GM10847 (cell line): Measurements from ENCODE around the gene ZFAND2B.

Experiments
- POLR2A ChIP-seq: IDR thresholded peaks from 2 replicates; pipeline ENCODE4 v1.6.1; 2011; ENCODE audit not compliant: insufficient read length; ENCODE audit errors: extremely low read depth

ZFAND2B gene

DNA sequence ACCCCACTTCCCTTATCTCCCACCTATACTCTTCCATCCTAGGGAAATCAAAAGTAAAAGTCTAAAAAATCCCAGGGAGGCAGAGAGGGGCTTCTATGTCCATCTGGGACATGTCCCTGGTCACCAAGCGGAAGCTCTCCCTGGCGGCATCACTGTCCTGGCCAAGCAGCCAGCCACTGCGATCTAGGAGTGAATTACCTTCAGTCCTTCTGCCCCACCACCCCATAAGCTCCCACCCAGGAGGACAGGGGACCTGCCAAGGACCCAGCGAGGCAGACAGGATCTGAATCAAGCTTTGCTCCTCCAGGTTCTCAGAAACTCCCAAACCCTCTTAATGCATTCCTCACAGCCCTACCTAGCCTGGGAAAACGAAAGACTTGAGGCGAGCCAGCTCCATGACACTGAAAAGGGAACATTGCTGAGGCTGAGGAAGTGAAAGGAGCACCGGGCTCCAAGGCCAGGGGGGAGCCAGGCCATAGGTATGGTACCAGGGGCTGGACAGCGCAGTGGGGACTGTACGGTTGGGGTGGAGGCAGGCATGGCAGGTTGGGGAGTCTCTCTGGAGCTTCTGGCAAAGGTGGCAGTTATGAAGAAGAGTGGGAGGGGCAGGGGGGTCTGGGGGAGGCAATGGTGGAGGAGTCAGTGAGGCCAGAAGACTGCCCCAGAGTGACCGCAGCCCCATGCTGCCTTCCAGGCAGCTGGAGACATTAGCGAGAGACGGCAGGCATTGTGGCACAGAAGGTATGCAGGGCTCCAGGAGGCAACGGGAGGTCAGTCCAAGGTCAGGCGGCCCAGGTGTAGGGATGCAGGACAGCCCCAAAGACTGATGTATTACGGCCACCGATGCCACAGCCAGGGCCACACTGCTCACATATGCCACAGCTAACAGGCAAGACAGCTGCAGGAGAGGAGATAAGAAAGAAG is 34.1 kb upstream of the ZFAND2B start:
- TF ChIP-seq POLR2A, result no peak

DNA sequence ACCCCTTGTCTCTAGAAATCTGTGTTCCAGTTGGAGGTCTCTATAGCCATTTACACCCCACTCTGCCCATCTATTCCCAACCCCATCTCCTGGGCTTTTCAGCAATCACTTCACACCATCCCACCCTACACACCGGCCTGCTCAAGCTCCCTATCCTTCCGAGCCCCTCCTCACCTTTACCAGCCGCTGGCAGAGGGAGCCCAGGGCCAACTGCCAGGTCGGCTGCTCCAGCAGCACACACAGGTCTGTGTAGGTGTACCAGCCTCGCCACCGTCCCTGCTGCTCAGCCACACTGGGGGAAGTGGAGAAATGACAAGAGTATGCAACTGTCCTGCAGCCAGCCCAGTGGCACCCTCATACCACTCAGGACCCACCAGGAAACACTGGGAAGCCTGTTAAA is 33.4 kb upstream of the ZFAND2B start:
- no peak for TF ChIP-seq POLR2A

GRCh38 chr2:219174146-219174545 is 32.4 kb upstream of the ZFAND2B start:
- TF ChIP-seq POLR2A, result no peak

DNA sequence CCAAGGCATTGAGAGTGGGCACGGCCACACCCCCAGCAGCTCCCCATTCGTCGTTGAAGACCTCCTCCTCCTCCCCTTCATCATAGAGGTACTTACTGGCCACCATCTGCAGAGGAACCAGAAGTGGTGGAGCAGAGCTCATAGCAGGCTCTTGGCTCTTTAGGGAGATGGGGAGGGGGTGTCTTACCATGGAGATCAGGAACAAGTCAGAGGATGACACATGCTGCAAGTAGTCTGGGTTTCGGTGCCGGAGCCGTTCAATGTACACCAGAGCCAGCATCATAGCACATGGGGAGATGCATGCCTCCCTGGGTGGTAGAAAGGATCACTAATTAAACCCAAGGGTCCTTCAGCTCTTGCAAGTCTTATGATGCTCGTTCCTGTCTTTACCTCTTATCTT is 31.8 kb upstream of the ZFAND2B start:
- TF ChIP-seq POLR2A, result no peak

- TF ChIP-seq POLR2A, result no peak
These were observed 31.1 kb upstream of the ZFAND2B start for GRCh38 chr2:219175486-219175885.

GRCh38 chr2:219175928-219176817 is 30.4 kb upstream of the ZFAND2B start:
- TF ChIP-seq POLR2A, result no peak

GRCh38 chr2:219176818-219177551 is 29.6 kb upstream of the ZFAND2B start, which contains the start of gene CNPPD1:
Gene CNPPD1 (minus strand): TSS chr2:219176925. CDS start chr2:219176828, 97 bp downstream.
- peak; percentile 94 for TF ChIP-seq POLR2A

GRCh38 chr2:219177552-219178376 is 28.8 kb upstream of the ZFAND2B start, which contains the start of gene RETREG2:
Gene RETREG2 (plus strand): TSS chr2:219178275. CDS start chr2:219178353, 78 bp downstream.
- peak; percentile 68 for TF ChIP-seq POLR2A

GRCh38 chr2:219178377-219179175 is 28.0 kb upstream of the ZFAND2B start:
- no peak for TF ChIP-seq POLR2A

DNA sequence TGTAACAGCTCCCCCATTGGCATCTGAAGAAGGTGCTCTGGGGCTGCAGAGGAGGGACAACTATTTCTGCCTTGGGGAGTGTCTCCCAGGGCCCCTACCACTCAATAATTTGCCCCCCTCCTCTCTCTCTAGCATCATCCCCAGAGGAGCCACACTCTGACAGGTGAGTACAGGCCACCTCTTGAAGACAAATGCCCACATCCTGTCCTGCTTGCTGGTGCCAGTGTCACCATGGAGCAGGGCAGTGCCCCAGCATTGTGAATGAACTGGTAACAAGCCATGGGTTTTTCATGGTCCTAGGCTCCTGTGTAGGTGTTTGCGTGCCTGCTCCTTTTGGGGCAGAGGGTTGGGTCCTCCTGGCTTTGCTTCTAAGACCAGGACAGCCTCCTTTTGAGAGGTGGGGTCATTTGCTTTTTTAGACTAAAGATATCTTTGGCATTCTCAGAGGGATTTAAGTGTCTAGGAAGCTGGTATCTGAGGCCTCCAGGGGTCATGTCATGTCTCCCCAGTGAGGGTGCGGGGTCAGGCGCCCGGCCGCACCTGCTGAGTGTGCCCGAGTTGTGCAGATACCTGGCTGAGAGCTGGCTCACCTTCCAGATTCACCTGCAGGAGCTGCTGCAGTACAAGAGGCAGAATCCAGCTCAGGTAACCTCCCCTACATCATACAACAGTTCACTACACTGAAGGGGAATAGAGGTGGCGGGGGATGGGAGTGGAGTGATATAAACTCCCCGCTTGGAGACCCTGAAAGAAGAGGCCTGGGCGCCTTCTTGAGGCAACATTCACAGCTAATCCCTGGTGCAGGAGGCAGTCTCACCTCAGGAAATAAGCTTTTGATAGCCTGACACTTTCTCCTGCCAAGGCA is 26.7 kb upstream of the ZFAND2B start:
- TF ChIP-seq POLR2A, result no peak

DNA sequence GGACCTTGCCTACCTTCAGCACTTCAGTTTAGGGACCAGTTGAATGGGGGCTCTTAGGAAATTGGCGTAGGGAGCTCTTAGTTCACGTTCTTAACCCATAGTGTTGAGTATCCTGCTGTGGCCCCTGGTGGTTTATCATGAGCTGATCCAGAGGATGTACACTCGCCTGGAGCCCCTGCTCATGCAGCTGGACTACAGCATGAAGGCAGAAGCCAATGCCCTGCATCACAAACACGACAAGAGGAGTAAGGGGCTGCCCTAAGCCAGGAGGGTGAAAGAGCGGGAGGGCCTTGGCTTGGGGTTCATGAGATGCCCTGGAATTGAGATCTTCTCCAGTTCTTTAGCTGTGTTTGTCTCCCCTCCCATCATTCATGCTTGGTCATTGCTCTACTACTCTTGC is 25.6 kb upstream of the ZFAND2B start:
- TF ChIP-seq POLR2A, result no peak

DNA sequence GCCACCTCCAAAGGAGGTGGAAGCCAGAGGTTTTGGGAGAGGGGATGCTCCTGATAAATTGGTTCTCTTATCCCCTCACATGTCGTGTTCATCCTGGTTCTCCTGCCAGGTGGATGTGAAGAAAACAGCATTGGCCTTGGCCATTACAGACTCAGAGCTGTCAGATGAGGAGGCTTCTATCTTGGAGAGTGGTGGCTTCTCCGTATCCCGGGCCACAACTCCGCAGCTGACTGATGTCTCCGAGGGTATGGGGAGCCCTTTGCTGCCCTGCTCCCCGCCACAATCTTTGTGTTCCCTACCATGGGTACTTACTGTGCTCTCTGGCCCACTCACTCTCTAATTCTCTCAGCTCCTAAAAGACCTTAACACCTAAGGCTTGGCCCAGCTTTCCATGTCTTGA is 25.1 kb upstream of the ZFAND2B start:
- TF ChIP-seq POLR2A, result no peak
